Keratinocyte (primary cell): Measurements from ENCODE around the gene CDC34. TPM values are rescaled to one million over a fixed set of nuclear protein-coding genes. Genes with fewer than 3 reads are reported as not detected.

Experiments used
- DNase-seq: peaks from one replicate; pipeline ENCODE4 v3.0.0-alpha.2; 2011; ENCODE audit warnings: low read depth, missing footprints, low spot score
- FAIRE-seq: peaks from 2 replicates; lab custom pipeline; 2011; peaks lifted over from hg19 to GRCh38; lab: Jason Lieb, UNC
- H2AFZ ChIP-seq: 2 replicates; pipeline ENCODE4 v1.6.0; 2012; ENCODE audit warnings: low read length, control low read depth, inconsistent platforms; ENCODE audit not compliant: control insufficient read depth
- H3K27ac ChIP-seq: 2 replicates; pipeline ENCODE4 v1.5.1; 2011; ENCODE audit warnings: low read length; ENCODE audit not compliant: control insufficient read depth, insufficient read depth
- H3K27me3 ChIP-seq: 3 replicates; pipeline ENCODE4 v1.6.0; 2011; ENCODE audit warnings: low read length; ENCODE audit not compliant: control insufficient read depth, insufficient read depth; ENCODE audit errors: extremely low read depth
- H3K36me3 ChIP-seq, 2 experiments: 2 replicates in 1 of 2; 3 replicates in 1 of 2; pipeline ENCODE4 v1.5.1; 2011; ENCODE audit warnings: low read length in 2 of 2, mild to moderate bottlenecking in 1 of 2; ENCODE audit not compliant: control insufficient read depth in 2 of 2, insufficient read depth in 2 of 2; ENCODE audit errors: extremely low read depth in 1 of 2
- H3K4me1 ChIP-seq: 3 replicates; pipeline ENCODE4 v1.5.1; 2011; ENCODE audit warnings: low read length; ENCODE audit not compliant: control insufficient read depth, insufficient read depth; ENCODE audit errors: extremely low read depth
- H3K4me2 ChIP-seq: 3 replicates; pipeline ENCODE4 v1.6.0; 2011; ENCODE audit warnings: low read depth, low read length; ENCODE audit not compliant: control insufficient read depth, insufficient read depth; ENCODE audit errors: extremely low read depth
- H3K4me3 ChIP-seq, 3 experiments: fragments of 200-600 bp in 1 of 3; sonication (generic) in 1 of 3; 2 replicates in 2 of 3; 3 replicates in 1 of 3; pipeline ENCODE4 v1.5.1; 2011 to 2016; ENCODE audit warnings: low read length in 3 of 3, mild to moderate bottlenecking in 3 of 3, control low read depth in 2 of 3, inconsistent platforms in 1 of 3, low read depth in 1 of 3, mixed read lengths in 1 of 3, mixed run types in 1 of 3, moderate library complexity in 1 of 3; ENCODE audit not compliant: control insufficient read depth in 2 of 3, insufficient read depth in 2 of 3; ENCODE audit errors: extremely low read depth in 1 of 3
- H3K79me2 ChIP-seq: 2 replicates; pipeline ENCODE4 v1.6.0; 2012; ENCODE audit warnings: low read length; ENCODE audit not compliant: control insufficient read depth, insufficient read depth
- H3K9ac ChIP-seq: 3 replicates; pipeline ENCODE4 v1.6.0; 2011; ENCODE audit warnings: low read length; ENCODE audit not compliant: control insufficient read depth, insufficient read depth; ENCODE audit errors: extremely low read depth
- H3K9me1 ChIP-seq: 3 replicates; pipeline ENCODE4 v1.6.0; 2011; ENCODE audit warnings: low read length; ENCODE audit not compliant: control insufficient read depth, insufficient read depth; ENCODE audit errors: extremely low read depth
- H3K9me3 ChIP-seq: 2 replicates; pipeline ENCODE4 v1.5.1; 2012; ENCODE audit warnings: low read depth, low read length; ENCODE audit not compliant: control insufficient read depth
- H4K20me1 ChIP-seq: 3 replicates; pipeline ENCODE4 v1.6.0; 2011; ENCODE audit warnings: low read length; ENCODE audit not compliant: control insufficient read depth, insufficient read depth; ENCODE audit errors: extremely low read depth
- CTCF ChIP-seq, 3 experiments: IDR thresholded peaks in 1 of 3; conservative IDR thresholded peaks in 1 of 3; optimal IDR thresholded peaks in 1 of 3; 2 replicates in 2 of 3; 3 replicates in 1 of 3; pipeline versions ENCODE3 to v1.5.1; 2011; ENCODE audit warnings: low read length in 3 of 3, mild to moderate bottlenecking in 3 of 3, moderate library complexity in 2 of 3, control low read depth in 1 of 3, inconsistent platforms in 1 of 3; ENCODE audit not compliant: insufficient read depth in 2 of 3; ENCODE audit errors: extremely low read depth in 1 of 3
- EZH2 ChIP-seq: IDR thresholded peaks from one replicate; pipeline ENCODE4 v1.6.1; 2012; ENCODE audit warnings: inconsistent platforms, mild to moderate bottlenecking, low read length, moderate library complexity
- dilution Hi-C: fragments of 300-500 bp; cut with MboI; formaldehyde crosslinking; loops from one replicate; pipeline ENCODE4 v1.7.0; 2020; ENCODE audit warnings: low sequenced_read_pairs; ENCODE audit not compliant: extremely low pct_ligation_motif_present
- polyA plus RNA-seq, 5 experiments: library from polyadenylated mRNA; depleted of rRNA in 3 of 5; stranded (reverse) in 3 of 5; stranded (forward) in 1 of 5; unstranded in 1 of 5; fragments of >200 nt; gene quantifications; 1 replicate in 1 of 5; 2 replicates in 3 of 5; 3 replicates in 1 of 5; pipeline versions ENCODE4 v1.2.1 to v1.2.3, GENCODE V29; 2011 to 2012; ENCODE audit warnings: missing spikeins in 2 of 5, low read depth in 1 of 5, low replicate concordance in 1 of 5

CDC34 gene
- polyA plus RNA-seq, 1 donor (not counting 4 experiments of a cell fraction or from before 2014, with no cell fraction given) = 47.5 TPM

DNA sequence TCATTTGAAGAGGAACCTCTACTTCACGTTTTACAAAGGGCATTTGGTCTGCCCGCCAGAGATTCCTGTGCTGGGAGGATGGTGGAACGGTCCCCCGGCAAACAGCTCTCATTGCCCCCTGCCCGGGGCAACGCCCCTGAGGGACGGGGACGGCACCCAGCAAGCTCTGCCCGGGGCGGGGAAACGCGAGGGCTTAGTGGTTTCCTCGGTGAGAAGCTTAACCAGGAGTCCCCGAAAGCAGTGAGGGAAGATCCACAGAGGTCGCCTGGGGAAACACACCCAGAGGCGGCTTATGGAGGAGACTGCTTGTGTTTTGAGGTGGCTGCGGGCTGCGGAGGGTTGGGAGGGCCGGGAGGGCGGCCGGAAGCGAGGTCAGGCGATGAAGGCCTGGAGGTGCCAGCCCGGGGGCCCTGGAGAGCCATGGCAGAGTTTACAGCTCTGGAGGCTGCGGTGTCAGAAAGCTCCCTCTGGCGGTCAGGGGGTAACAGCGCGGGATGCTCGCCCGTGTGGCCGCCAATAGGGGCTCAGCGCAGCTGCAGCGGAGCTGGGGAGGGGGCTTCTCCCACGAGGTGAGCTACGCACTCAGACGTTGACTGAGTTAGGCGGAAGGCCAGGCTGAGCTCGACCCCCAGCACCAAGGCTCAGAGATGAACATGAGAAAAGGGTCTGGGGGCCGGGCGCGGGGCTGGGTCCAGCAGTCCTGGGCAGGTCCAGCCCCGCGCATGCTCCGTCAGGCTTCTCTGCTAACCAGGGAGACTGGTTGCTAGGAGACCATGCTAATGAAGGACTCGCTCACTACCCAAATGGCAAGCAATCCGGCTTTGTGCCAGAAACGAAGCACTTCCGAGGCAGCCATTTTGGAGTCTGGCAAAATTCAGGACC lies 24.9 kb upstream of the CDC34 start:
- dilution Hi-C loops = no loop called here
- TF ChIP-seq CTCF (optimal IDR thresholded peaks at IDR 0.05 in 1 of 3, IDR thresholded peaks at IDR 0.05 in 1 of 3, conservative IDR thresholded peaks at IDR 0.05 in 1 of 3; ENCODE audit: extremely low read depth in 1 of 3, insufficient read depth in 2 of 3, low read length in 3 of 3) (peak; percentile 83 to 100 (median 91)), EZH2 (no peak)

GRCh38 chr19:507286-508203 lies 24.0 kb upstream of the CDC34 start, which contains the start of gene TPGS1:
TPGS1 (plus strand) TSS chr19:507497; CDS start chr19:507507, 10 bp downstream.
- peak within 1 kb of the TSS; percentile 85 for H3K9ac ChIP-seq
- peaks cover 4% of the 10 kb centered on the region for H3K9me1 ChIP-seq
- H3K4me2 ChIP-seq = peak within 1 kb of the TSS; percentile 84
- peaks cover 32% of the 10 kb centered on the region for H3K4me1 ChIP-seq
- peak within 1 kb of the TSS; percentile 57 to 88 (median 74) for H3K4me3 ChIP-seq
- no peak for TF ChIP-seq EZH2
- TF ChIP-seq CTCF (optimal IDR thresholded peaks at IDR 0.05 in 1 of 3, IDR thresholded peaks at IDR 0.05 in 1 of 3, conservative IDR thresholded peaks at IDR 0.05 in 1 of 3; ENCODE audit: extremely low read depth in 1 of 3, insufficient read depth in 2 of 3, low read length in 3 of 3) = no peak
- peaks cover 16% of the 10 kb centered on the region for H3K79me2 ChIP-seq
- H3K36me3 ChIP-seq = peaks cover 0 to 3% of the 10 kb centered on the region in 2 experiments
- no peaks in the 10 kb centered on the region for H4K20me1 ChIP-seq
- H3K9me3 ChIP-seq = no peaks in the 10 kb centered on the region
- dilution Hi-C loops = no loop called here
- FAIRE-seq = no peak
- no peak for DNase-seq
- H3K27ac ChIP-seq = peak within 1 kb of the TSS; percentile 88
- H3K27me3 ChIP-seq = no peaks in the 10 kb centered on the region
- peak within 1 kb of the TSS; percentile 96 for H2AFZ ChIP-seq

More for the DNA sequence above, 24.9 kb upstream of the CDC34 start:
- peak overlapping the region; percentile 85 for H3K9ac ChIP-seq
- no peaks in the 10 kb centered on the region for H3K9me3 ChIP-seq
- DNase-seq (peak; percentile 97), FAIRE-seq (peak; percentile 84)
- peak overlapping the region; percentile 88 for H3K27ac ChIP-seq
- H3K4me3 ChIP-seq = peak overlapping the region; percentile 57 to 88 (median 74)
- H2AFZ ChIP-seq = peak overlapping the region; percentile 96
- peaks cover 31% of the 10 kb centered on the region for H3K4me1 ChIP-seq
- peak overlapping the region; percentile 84 for H3K4me2 ChIP-seq
- no peaks in the 10 kb centered on the region for H4K20me1 ChIP-seq
- H3K79me2 ChIP-seq = peaks cover 16% of the 10 kb centered on the region
- H3K36me3 ChIP-seq = peaks cover 0 to 3% of the 10 kb centered on the region in 2 experiments
- H3K27me3 ChIP-seq = no peaks in the 10 kb centered on the region
- peaks cover 4% of the 10 kb centered on the region for H3K9me1 ChIP-seq
